Hepatocyte (in vitro differentiated cells): ENCODE measurements around the gene RNF125. TPM values are rescaled to one million over a fixed set of nuclear protein-coding genes. Genes with fewer than 3 reads are reported as not detected.

Experiments used
- DNase-seq: peaks from one replicate; pipeline ENCODE4 v3.0.0-alpha.2; 2016; ENCODE audit warnings: low spot score
- H2AFZ ChIP-seq: fragments of 200-600 bp; sonication (generic); 2 replicates; pipeline ENCODE4 v1.6.0; 2016; ENCODE audit warnings: antibody characterized with exemption, mild to moderate bottlenecking
- H3K27ac ChIP-seq: fragments of 200-600 bp; sonication (generic); 2 replicates; pipeline ENCODE4 v1.5.1; 2016; ENCODE audit warnings: mild to moderate bottlenecking
- H3K27me3 ChIP-seq: fragments of 200-600 bp; sonication (generic); 2 replicates; pipeline ENCODE4 v1.6.1; 2016
- H3K36me3 ChIP-seq: fragments of 200-600 bp; sonication (generic); replicated peaks from 2 replicates; pipeline ENCODE4 v1.5.1; 2016; ENCODE audit warnings: low read depth; ENCODE audit not compliant: insufficient read depth
- H3K4me1 ChIP-seq: fragments of 200-600 bp; sonication (generic); 2 replicates; pipeline ENCODE4 v1.5.1; 2016; ENCODE audit warnings: mild to moderate bottlenecking, moderate library complexity; ENCODE audit not compliant: insufficient read depth
- H3K4me2 ChIP-seq: fragments of 200-600 bp; sonication (generic); 2 replicates; pipeline ENCODE4 v1.6.0; 2016
- H3K4me3 ChIP-seq: fragments of 200-600 bp; sonication (generic); 2 replicates; pipeline ENCODE4 v1.5.1; 2016; ENCODE audit warnings: mild to moderate bottlenecking
- H3K79me2 ChIP-seq: fragments of 200-600 bp; sonication (generic); 2 replicates; pipeline ENCODE4 v1.6.0; 2017; ENCODE audit warnings: mild to moderate bottlenecking
- H3K9me2 ChIP-seq: fragments of 200-600 bp; sonication (generic); replicated peaks from 2 replicates; pipeline ENCODE4 v1.6.0; 2017; ENCODE audit warnings: mild to moderate bottlenecking; ENCODE audit not compliant: insufficient read depth
- H3K9me3 ChIP-seq: fragments of 200-600 bp; sonication (generic); 2 replicates; pipeline ENCODE4 v1.5.1; 2016; ENCODE audit warnings: low read depth, mild to moderate bottlenecking
- H4K20me1 ChIP-seq: fragments of 200-600 bp; sonication (generic); 2 replicates; pipeline ENCODE4 v1.6.0; 2016; ENCODE audit warnings: mild to moderate bottlenecking; ENCODE audit not compliant: insufficient read depth, poor library complexity, severe bottlenecking
- EZH2 ChIP-seq: fragments of 200-600 bp; sonication (generic); IDR thresholded peaks from 2 replicates; pipeline ENCODE4 v1.6.1; 2016; ENCODE audit warnings: antibody characterized with exemption, mild to moderate bottlenecking, borderline replicate concordance
- EZH2phosphoT487 ChIP-seq: fragments of 200-600 bp; sonication (generic); IDR thresholded peaks from one replicate; pipeline ENCODE4 v1.6.1; 2018; ENCODE audit warnings: antibody characterized with exemption, mild to moderate bottlenecking, low read depth, moderate library complexity; ENCODE audit not compliant: unreplicated experiment, severe bottlenecking
- WGBS: methylation state at CpG from one replicate; pipeline ENCODE4 v1.1.6; 2016; ENCODE audit warnings: low lambda C conversion rate; ENCODE audit errors: missing lambda C conversion rate; 5-methylcytosine and 5-hydroxymethylcytosine counted together
- polyA plus RNA-seq: library from polyadenylated mRNA; unstranded; fragments of >200 nt; fragmentation: Nextera tagmentation; extraction: Ambion mirVana; gene quantifications from 2 replicates; pipeline ENCODE4 v1.2.1, GENCODE V29; 2016
- total RNA-seq: library from RNA; depleted of rRNA; stranded (reverse); fragments of >200 nt; gene quantifications from 2 replicates; pipeline ENCODE4 v1.2.3, GENCODE V29; 2014
- TF ChIP-seq, protein P1 (sequence below): fragments of 200-600 bp; sonication (generic); IDR thresholded peaks from 2 replicates; pipeline ENCODE4 v1.5.1; 2016; ENCODE audit warnings: antibody characterized with exemption, mild to moderate bottlenecking; ENCODE audit not compliant: poor library complexity

Gene RNF125
- total and polyA plus RNA-seq, 2 experiments from 2014 or later = 0.64 to 1.1 TPM

DNA sequence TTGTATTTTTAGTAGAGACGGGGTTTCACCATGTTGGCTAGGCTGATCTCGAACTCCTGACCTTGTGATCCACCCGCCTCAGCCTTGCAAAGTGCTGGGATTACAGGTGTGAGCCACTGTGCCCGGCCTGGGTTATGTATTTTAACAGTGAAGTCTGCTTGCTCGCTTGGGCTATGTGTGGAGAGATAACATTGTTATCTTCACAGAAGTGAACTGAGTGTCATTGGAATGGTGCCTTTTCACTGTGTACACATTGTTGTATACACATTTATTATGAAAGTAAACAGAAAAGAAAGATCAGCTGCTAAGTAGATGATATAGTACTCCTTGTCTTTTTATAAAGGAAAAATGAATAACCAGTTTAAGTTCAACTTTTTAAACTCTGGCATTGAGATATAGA, 103.4 kb downstream of the RNF125 start:
- WGBS = 66% methylated on average over 5 of the region's 5 CpGs
- no peaks in the 10 kb centered on the region for H3K36me3 ChIP-seq

More for the DNA sequence above, 103.4 kb downstream of the RNF125 start:
- no peaks in the 10 kb centered on the region for H3K9me3 ChIP-seq
- no peaks in the 10 kb centered on the region for H3K9me2 ChIP-seq
- H3K79me2 ChIP-seq = peaks cover 11% of the 10 kb centered on the region
- H4K20me1 ChIP-seq = no peaks in the 10 kb centered on the region
- H3K4me1 ChIP-seq = no peaks in the 10 kb centered on the region
- no peak for DNase-seq
- H3K27me3 ChIP-seq = no peaks in the 10 kb centered on the region
- no peak overlapping the region for H2AFZ ChIP-seq
- no peak overlapping the region for H3K4me3 ChIP-seq
- no peak overlapping the region for H3K27ac ChIP-seq
- H3K4me2 ChIP-seq = no peak overlapping the region
- TF ChIP-seq EZH2phosphoT487 (no peak), EZH2 (no peak)
- TF ChIP-seq, protein P1, sequence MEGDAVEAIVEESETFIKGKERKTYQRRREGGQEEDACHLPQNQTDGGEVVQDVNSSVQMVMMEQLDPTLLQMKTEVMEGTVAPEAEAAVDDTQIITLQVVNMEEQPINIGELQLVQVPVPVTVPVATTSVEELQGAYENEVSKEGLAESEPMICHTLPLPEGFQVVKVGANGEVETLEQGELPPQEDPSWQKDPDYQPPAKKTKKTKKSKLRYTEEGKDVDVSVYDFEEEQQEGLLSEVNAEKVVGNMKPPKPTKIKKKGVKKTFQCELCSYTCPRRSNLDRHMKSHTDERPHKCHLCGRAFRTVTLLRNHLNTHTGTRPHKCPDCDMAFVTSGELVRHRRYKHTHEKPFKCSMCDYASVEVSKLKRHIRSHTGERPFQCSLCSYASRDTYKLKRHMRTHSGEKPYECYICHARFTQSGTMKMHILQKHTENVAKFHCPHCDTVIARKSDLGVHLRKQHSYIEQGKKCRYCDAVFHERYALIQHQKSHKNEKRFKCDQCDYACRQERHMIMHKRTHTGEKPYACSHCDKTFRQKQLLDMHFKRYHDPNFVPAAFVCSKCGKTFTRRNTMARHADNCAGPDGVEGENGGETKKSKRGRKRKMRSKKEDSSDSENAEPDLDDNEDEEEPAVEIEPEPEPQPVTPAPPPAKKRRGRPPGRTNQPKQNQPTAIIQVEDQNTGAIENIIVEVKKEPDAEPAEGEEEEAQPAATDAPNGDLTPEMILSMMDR = no peak

Other genes starting within 250 kb of the RNF125 start
- gene TRAPPC8, start 75.7 kb upstream of the RNF125 start, total RNA-seq = 39.4 and 68.7 TPM in 2 replicates
- 12.0 and 12.6 TPM in 2 replicates for gene TRAPPC8, start 75.7 kb upstream of the RNF125 start, polyA plus RNA-seq
- 35.8 and 41.1 TPM in 2 replicates for gene RNF138, start 73.0 kb downstream of the RNF125 start, total RNA-seq
- 13.1 and 18.5 TPM in 2 replicates for gene RNF138, start 73.0 kb downstream of the RNF125 start, polyA plus RNA-seq
- 0.36 and 2.3 TPM in 2 replicates for gene MEP1B, start 171.2 kb downstream of the RNF125 start, total RNA-seq
- 0.22 TPM in 1 of 2 replicates, not detected in the other for gene MEP1B, start 171.2 kb downstream of the RNF125 start, polyA plus RNA-seq